D341Med (cell line): ENCODE data around the gene SLC6A14.

Experiments
- DNase-seq: peaks from one replicate; pipeline ENCODE4 v3.0.0; 2012; ENCODE audit warnings: low spot score

SLC6A14 gene, protein sequence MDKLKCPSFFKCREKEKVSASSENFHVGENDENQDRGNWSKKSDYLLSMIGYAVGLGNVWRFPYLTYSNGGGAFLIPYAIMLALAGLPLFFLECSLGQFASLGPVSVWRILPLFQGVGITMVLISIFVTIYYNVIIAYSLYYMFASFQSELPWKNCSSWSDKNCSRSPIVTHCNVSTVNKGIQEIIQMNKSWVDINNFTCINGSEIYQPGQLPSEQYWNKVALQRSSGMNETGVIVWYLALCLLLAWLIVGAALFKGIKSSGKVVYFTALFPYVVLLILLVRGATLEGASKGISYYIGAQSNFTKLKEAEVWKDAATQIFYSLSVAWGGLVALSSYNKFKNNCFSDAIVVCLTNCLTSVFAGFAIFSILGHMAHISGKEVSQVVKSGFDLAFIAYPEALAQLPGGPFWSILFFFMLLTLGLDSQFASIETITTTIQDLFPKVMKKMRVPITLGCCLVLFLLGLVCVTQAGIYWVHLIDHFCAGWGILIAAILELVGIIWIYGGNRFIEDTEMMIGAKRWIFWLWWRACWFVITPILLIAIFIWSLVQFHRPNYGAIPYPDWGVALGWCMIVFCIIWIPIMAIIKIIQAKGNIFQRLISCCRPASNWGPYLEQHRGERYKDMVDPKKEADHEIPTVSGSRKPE

DNA sequence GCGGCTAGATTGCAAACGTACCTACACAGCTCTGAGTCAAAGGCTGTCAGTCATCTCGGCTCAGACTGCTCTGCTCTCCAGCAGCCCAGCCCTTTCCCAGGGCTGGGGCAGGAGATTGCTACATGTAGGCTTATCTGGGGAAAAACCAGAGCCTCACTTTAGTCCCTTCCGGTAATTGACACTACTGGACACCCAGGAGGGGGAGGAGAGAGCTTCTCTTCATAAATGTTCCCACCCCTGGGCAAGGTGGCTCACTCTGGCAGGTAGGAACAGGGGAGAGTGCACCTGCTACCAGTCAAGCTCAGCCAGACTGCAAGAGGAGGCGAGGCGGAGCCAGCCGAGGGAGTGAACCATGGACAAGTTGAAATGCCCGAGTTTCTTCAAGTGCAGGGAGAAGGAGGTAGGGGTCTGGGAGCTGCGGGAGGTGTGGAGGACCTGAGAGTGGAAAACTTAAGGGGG is at the start of gene SLC6A14:
Gene SLC6A14, plus strand, starts transcription at position 249 of the 459 bp plus-strand sequence. Its CDS starts 104 bp downstream, at position 353.
- DNase-seq: no peak

DNA sequence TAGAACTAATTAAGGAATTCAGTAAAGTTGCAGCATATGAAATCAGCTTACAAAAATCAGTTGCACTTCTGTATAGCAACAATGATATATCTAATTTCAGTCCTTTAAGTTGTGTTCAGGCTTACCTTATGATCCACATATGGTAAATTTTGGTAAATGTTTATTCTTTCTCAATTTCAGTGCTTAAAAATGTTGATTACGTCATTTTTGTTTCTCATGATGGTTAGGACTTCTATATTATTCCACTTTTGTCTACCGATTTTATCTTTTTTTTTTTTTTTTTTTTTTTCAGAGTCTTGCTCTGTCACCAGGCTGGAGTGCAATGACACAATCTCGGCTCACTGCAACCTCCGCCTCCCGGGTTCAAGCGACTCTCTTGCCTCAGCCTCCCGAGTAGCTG is 40.7 kb upstream of the SLC6A14 start:
- DNase-seq: no peak

DNA sequence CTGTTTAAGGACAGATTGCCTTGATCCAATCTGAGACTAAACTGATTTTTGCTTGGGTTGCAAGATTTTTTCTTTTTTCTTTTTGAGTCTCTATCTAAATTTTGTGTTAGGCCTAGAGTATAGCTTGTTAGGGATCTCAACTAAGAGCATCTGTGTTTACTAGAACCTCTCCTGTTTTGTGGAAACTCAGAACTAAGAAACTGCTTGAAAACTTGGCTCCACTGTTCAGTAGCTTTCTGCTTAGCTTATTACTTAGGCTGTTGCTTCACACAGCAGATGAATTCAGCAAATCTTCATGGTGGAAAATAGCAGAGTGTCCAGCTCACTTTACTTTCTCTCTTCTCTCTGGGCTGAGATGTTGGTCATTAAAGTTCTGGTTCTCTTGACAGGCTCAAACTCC is 36.7 kb upstream of the SLC6A14 start:
- no peak for DNase-seq

DNA sequence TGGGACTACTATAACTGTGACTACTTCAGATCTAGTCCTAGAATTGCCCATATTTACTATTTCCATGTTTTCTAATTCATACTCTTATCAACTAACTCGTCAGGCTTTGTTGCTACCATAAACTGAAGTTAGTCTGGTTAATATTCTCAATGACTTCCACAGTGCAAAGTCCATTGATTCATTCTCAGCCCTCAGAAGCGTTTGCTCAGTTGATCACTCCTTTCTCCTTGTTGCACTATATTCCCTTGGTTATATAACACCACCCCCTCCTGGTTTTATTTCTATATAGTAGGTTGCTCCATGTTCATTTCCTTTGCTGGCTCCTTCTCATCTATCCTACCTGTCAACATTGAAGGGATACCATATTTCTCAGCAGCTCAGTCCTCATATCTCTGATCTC is 27.2 kb upstream of the SLC6A14 start:
- no peak for DNase-seq

DNA sequence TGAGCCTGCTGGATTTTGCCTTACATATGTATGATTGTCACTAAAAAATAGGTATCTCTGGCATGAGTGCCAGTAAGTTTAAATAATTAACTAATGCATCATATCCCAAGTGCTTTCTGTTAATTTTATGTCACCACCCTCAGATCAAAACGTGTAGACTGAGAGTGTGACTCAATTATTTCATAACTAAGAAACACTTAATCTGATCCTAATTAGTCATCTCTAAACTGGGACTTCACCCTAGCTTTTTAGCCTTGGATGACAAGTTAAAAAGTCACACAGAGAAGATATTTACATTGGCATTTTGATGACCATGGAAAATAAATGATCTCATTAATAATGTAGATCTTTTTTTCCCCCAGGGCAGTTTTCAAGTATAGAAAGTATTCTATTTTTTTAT is 23.1 kb upstream of the SLC6A14 start:
- no peak for DNase-seq

DNA sequence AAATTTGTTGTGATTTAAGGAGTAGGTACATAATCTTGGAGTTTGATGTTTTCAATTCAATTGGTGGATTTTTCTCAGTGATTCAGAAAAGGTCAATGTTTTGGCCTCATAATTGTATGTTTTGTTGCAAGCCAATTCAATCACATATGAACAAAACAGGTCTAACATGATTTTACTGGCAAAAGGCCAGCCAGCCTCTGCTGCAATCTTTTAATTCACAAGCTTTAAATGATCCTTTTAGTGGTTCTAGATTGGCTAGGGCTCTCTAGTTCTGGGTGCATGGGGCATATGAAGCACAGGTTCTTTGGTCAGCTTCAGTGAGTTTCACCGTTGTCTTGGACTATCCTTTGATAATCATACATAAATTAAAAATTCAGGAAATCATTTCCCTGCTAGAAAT is 19.2 kb upstream of the SLC6A14 start:
- DNase-seq: no peak

DNA sequence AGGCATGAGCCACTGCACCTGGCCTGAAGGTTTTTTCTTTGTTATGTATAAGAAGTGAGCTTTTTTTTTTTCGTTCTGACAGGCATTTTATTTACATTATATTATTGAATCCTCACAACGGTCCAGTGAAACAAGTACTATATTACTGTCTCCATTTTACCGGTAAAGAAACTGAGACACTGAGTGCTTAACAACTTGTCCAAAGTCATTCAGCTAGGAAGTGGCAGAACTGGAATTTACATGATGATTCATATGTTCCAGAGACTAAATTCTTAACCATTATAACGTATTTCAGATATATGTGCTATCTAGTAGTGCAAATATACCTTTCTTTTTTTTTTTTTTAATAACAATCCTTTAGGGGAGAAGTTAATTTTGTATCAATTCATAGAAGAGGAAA is 18.4 kb upstream of the SLC6A14 start:
- no peak for DNase-seq

DNA sequence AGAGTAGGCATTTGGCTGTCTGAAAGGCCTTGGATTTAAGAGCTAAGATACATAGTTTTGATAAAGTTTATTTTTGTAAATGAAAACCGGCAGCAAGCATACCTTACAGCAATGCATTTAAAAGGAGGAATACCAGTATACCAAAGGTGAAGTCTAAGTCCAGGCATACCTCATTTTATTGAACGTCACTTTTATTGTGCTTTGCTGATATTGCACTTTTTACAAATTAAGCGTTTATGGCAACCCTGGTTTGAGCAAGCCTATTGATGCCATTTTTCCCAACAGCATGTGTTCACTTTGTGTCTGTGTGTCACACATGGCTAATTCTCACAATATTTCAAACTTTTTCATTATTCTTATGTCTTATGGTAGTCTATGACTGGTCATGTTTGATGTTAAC is 8.4 kb upstream of the SLC6A14 start:
- no peak for DNase-seq

DNA sequence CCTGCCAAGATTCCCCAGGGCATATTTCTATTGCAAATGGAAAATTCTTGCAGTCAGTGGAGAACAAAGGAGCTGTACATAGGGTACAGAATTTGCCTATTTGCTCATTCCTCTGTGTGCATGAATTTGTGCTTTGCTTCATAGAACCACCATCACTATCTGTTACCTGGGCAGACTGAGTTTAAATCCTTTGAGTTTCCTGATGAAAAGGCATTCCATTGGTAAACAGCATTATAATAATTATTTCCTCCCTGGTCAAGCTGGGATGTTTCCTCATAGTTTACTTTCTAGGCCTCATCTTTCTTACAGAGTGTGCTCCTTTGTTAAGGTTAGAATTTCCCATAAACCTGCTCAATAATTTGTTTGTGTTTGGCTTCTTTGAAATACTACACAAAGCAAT is 809 bp upstream of the SLC6A14 start:
- DNase-seq: no peak

DNA sequence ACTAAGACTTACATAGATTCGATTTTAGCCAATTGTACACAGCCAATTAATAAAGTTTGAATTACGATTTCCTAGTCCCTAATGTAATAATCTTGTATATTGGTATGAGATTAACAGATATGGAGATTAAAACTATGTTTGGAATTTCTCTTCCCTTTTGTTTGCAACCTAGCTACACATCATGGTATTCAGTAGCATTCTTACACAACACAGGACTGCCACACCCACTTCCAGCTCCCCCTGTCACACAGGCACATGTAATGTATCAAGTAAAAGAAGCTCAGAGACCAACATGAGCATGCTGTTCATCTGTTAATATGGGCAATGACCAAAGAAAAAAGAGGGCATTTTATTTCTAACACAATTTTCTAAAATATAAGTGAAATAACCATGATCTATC is 12.8 kb downstream of the SLC6A14 start:
- no peak for DNase-seq

DNA sequence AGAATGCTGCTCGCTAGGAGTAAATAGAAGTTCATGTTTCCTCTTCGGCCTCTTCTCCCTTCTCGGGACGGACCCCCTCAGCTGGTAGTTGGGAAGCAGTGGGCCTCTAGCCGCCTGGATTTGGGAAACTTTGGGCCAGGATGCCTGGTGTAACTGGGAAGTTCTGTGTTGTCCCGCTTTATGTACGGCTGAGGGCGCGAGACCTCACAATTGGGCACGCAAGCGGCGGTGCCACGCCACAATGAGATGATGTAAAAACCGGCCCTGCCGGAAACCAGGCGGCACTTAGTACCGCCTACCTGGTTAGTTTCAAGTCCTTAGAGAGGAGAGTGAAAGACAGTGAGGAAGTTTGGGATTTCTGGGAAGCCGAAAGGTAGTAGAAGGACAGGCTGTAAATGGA is 26.4 kb downstream of the SLC6A14 start, which contains the start of gene CT83:
Gene CT83, minus strand, starts transcription at position 155 of the 400 bp plus-strand sequence. Its CDS starts 120 bp downstream, at position 35.
- DNase-seq: no peak

DNA sequence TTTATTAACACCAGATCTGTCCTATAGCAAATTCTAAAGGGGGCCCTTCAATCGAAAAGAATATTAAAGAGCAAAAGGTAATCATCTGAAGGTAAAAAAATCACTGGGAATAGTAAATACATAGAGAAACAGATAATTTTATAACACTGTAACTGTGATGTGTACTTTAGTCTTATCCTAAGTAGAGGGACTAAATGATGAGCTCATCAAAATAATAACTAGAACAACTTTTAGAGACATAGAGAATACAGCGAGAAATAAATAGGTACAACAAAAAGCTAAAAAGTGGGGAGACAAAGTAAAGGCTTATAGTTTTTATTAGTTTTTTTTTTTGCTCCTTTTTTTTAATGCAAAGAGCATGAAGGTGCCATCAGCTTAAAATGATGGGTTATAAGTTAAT is 43.7 kb downstream of the SLC6A14 start:
- no peak for DNase-seq

DNA sequence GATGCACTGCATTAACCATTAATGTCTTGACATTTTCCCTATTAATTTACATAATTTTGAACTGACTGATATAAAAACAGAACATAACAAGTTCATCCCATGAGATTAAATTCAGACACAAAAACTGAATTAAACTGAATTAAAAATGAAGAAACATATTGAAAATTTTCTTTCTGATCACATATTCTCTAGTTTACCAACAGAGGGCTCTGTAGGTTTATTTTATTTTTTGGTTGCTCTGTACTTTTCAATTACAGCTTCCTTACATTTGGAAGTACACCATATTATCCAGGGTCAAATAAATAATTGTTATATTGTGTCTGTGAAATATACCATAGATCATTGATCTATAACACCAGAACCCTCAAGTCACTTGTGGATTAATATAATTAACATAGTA is 53.7 kb downstream of the SLC6A14 start:
- no peak for DNase-seq

DNA sequence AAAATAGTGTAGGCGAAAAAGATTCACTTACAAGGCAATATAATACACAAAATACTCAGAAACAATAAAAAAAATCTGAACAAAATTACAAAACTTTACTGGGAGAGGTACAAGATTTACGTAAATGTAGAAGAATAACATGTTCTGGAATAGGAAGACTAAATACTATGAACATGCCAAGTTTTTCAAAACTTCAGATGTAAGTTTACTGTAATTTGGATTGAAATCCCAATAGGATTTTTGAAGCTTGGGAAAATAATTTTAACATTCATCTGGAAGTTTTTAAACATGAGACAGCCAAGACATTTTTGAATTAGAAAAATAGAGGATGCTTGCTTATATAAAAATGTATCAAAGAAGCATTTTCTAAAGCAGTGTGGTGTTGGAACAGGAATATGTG is 56.9 kb downstream of the SLC6A14 start:
- DNase-seq: no peak

DNA sequence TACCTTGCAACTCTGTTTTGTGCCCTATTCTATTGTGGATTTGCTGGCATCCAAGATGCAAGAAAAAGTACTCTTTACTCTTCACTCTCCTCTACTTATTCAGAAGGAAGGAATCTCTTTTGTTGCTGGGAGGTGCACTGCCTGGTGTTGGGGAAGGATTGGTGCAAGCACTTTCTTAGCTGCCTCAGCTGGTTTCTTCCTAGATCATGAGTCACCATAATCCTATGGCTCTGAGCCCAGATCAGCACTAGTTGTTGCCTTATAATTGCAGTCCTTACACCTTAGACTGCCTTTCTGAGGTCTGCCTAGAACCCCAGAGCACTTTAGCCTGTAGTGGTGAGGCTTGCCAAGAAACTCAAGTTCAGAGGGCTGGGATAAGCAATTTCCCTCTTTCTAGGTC is 63.4 kb downstream of the SLC6A14 start:
- DNase-seq: no peak
